ENCODE results near the gene DDX25. TPM values are rescaled to one million over a fixed set of nuclear protein-coding genes. Genes with fewer than 3 reads are reported as not detected.

Gene DDX25
- total RNA-seq, 3 donors from 2014 or later, result 0.05 to 0.54 TPM; not detected in 1

DNA sequence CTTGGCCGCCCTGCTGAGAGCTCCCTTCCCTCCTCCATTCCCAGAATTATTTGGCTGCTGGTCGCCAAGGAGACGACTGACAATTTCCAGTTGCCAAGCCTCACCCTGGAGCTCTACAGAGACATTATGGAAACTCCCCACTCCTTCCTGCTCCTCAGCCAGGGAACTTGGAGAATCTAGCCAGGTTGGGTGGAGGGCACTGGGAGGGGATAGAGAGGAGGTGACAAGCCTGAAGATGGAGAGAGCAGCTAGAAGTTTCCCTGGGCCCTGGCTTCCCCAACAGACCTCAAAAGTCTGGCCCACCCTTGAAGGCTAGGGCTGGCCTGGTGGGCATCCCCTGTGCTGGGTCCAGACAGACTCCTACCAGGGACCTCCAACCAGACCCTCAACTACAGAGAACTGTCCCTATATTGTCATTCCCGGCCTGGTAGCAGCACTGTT lies 34.8 kb downstream of the DDX25 start:
- Histone ChIP-seq H3K36me3 (ENCODE audit: low read depth) (no peaks in the 10 kb centered on the region), H3K9me3 (no peaks in the 10 kb centered on the region), H3K4me1 (ENCODE audit: low read depth) (no peaks in the 10 kb centered on the region), H3K4me3 (no peak overlapping the region)
- DNase-seq (no peak), ATAC-seq (no peak)
- intact Hi-C loops (cut with DNase I, micrococcal nuclease), result no loop called here
- TF ChIP-seq, protein P1, sequence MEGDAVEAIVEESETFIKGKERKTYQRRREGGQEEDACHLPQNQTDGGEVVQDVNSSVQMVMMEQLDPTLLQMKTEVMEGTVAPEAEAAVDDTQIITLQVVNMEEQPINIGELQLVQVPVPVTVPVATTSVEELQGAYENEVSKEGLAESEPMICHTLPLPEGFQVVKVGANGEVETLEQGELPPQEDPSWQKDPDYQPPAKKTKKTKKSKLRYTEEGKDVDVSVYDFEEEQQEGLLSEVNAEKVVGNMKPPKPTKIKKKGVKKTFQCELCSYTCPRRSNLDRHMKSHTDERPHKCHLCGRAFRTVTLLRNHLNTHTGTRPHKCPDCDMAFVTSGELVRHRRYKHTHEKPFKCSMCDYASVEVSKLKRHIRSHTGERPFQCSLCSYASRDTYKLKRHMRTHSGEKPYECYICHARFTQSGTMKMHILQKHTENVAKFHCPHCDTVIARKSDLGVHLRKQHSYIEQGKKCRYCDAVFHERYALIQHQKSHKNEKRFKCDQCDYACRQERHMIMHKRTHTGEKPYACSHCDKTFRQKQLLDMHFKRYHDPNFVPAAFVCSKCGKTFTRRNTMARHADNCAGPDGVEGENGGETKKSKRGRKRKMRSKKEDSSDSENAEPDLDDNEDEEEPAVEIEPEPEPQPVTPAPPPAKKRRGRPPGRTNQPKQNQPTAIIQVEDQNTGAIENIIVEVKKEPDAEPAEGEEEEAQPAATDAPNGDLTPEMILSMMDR (IDR thresholded peaks at IDR 0.05), result no peak

DNA sequence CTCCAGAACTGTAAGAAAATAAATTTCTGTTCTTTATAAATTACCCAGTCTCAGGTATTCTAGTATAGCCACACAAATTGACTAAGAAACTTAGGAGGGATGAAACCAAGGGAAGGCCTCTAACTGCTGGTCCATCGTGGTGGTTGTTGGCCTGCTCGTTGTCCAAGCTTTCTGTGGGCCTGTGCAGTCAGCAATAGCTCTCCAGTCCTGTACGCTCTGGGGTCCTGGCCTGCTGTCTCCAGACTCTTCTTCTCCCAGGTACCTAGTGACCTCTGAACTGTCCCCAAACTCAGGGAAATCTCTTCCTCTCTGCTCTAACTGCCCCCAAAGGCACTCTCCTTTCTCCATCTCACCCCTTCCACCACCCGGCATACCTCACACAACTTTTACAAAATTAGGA lies 35.8 kb downstream of the DDX25 start:
- intact Hi-C loops (cut with DNase I, micrococcal nuclease), result no loop called here
- ATAC-seq, result no peak
- Histone ChIP-seq H3K4me3 (no peak overlapping the region), H3K4me1 (ENCODE audit: low read depth) (no peaks in the 10 kb centered on the region), H3K36me3 (ENCODE audit: low read depth) (no peaks in the 10 kb centered on the region), H3K9me3 (no peaks in the 10 kb centered on the region)
- TF ChIP-seq, protein P1 (IDR thresholded peaks at IDR 0.05), result no peak
- DNase-seq, result no peak

DNA sequence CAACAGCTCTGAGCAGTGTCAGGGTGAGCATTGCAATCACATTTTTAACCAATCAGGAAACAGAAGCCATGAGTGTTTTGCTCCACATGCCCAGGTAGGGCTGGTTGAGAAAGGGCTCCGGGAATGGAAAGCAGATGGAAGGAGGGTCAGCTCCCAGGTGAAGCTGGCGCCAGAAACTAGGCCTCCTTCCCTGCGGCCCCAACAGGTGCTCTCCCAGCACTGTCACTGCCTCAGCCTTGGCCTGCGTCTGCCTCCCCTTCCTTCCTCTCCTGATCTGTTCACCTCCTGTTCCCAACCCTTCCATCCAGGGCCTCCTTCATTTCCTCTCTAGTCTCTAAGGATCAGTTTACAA lies 36.9 kb downstream of the DDX25 start:
- ATAC-seq (no peak), DNase-seq (no peak)
- H3K4me1 ChIP-seq (ENCODE audit: low read depth), result no peaks in the 10 kb centered on the region
- H3K36me3 ChIP-seq (ENCODE audit: low read depth), result no peaks in the 10 kb centered on the region
- intact Hi-C loops (cut with DNase I, micrococcal nuclease), result no loop called here
- no peaks in the 10 kb centered on the region for H3K9me3 ChIP-seq
- TF ChIP-seq, protein P1 (IDR thresholded peaks at IDR 0.05), result no peak
- no peak overlapping the region for H3K4me3 ChIP-seq

DNA sequence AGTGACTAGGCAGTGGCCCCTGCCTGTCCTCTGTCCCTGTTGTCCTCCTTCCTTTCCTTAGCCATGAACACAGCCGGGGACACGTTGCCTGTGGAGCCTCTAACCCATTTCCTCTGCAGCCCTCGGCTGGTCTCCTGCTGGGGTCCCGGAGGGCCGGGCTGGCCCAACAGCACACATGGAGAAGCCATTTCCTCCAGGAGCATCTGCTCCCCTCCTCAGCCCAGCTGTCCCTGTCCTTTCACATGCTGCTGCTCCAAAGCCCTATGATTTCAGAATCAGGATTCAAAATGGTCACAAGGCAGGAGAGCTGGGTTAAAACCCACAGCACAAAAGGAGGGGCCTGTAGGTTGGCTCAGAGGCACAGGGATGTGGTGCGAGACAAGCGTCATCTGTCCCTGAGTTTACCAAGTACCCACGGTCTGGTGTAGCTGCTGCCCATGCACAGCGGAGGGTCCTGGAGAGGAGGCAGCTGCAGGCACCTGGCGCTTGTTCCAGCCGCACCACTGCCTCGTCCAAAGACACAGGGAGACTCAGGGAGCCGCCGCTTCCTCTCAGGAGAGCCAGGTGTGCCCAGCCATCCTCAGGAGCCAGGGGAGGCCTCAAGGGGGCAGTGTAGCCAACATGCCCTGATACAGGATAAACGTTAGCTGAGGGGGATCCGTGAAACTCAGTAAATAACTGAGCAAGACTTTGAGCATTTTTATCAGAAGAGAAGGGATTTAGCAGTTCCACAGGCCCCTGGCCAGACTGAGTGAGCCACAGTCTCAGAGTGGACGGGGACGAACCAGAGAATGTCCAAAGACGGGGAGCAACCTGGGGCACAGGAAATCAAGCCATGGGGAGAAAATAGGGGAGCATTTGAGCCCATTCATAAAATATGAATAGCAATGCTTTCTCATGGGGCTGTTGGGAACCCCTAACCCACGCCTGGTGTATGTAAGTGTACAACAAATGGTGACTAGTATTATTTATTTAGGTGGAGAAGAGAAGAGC lies 37.6 kb downstream of the DDX25 start:
- intact Hi-C loops (cut with DNase I, micrococcal nuclease), result no loop called here
- Histone ChIP-seq H3K4me3 (no peak overlapping the region), H3K9me3 (no peaks in the 10 kb centered on the region), H3K36me3 (ENCODE audit: low read depth) (no peaks in the 10 kb centered on the region), H3K4me1 (ENCODE audit: low read depth) (no peaks in the 10 kb centered on the region)
- ATAC-seq (peak; percentile 89), DNase-seq (peak in 2 of 3 donors; percentile 77 to 83)
- TF ChIP-seq, protein P1 (IDR thresholded peaks at IDR 0.05), result peak; percentile 60

DNA sequence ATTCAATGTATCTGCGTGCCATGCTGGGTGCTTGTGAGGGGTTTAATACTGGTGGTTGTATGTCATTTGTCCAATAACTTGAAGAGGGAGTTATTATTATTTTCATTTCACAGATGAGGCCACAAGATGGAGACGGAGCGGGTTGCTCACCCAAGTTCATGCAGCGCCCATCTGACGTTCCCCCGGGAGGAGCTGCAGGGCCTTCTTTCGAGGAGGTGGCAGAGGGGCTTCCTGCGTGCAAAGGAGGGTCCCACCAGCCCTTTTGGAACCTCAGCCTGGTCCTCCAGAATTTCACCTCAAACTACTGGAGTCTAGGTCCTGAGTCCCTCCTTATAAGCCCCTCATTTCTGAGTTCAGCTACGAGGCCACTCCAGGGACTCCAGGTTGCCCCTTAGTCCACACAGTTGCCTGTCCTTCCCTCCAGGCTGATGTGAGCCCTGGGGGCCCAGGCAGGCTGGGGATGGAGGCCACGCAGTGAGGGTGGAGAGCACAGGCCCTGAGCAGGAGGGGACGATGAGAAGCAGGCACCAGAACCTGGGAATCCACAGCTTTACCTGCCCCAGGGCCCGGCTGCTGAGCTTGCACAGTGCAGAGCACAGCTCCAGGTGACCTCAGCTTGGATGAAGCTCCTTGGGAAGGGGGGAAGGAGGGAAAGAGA lies 38.6 kb downstream of the DDX25 start:
- no peak overlapping the region for H3K4me3 ChIP-seq
- H3K9me3 ChIP-seq, result no peaks in the 10 kb centered on the region
- TF ChIP-seq, protein P1 (IDR thresholded peaks at IDR 0.05), result no peak
- H3K36me3 ChIP-seq (ENCODE audit: low read depth), result no peaks in the 10 kb centered on the region
- no peak for ATAC-seq
- DNase-seq, result no peak
- intact Hi-C loops (cut with DNase I, micrococcal nuclease), result no loop called here
- no peaks in the 10 kb centered on the region for H3K4me1 ChIP-seq (ENCODE audit: low read depth)

Data from mucosa of descending colon (tissue), 3 donors.